OCI-LY7 (cell line): Measurements from ENCODE around the gene FIP1L1. TPM values are rescaled to one million over a fixed set of nuclear protein-coding genes. Genes with fewer than 3 reads are reported as not detected.

ENCODE experiments used
- BruUV-seq: library from RNA; stranded (reverse); fragments of 400-500 nt; replicated peaks from 2 replicates; lab custom pipeline; 2021; lab: Mats Ljungman, UMichigan
- CTCF ChIA-PET: fragments of 300-600 bp; sonication (Branson Sonifier 250); formaldehyde crosslinking; loops from one replicate; lab custom pipeline; 2022; ENCODE audit warnings: antibody characterized with exemption; ENCODE audit not compliant: unreplicated experiment; lab: Charles Lee
- POLR2A ChIA-PET: fragments of 300-600 bp; sonication (Branson Sonifier 250); formaldehyde crosslinking; loops from one replicate; lab custom pipeline; 2022; ENCODE audit warnings: antibody characterized with exemption; lab: Charles Lee
- DNase-seq: peaks from one replicate; pipeline ENCODE4 v3.0.0-alpha.2; 2015; ENCODE audit warnings: low spot score
- H2AFZ ChIP-seq: fragments of 200-600 bp; sonication (generic), shearing (Covaris generic); 2 replicates; pipeline ENCODE4 v1.6.1; 2014; ENCODE audit warnings: mild to moderate bottlenecking, antibody characterized with exemption, low read length, moderate library complexity
- H3K27ac ChIP-seq: fragments of 200-600 bp; sonication (generic); 2 replicates; pipeline ENCODE4 v1.5.1; 2014; ENCODE audit warnings: mixed run types, low read depth, mild to moderate bottlenecking, moderate library complexity, low read length, inconsistent platforms; ENCODE audit not compliant: poor library complexity, severe bottlenecking
- H3K36me3 ChIP-seq: fragments of 200-600 bp; sonication (generic); 2 replicates; pipeline ENCODE4 v1.6.1; 2014; ENCODE audit warnings: mild to moderate bottlenecking, antibody characterized with exemption, low read length, moderate library complexity, mixed read lengths; ENCODE audit not compliant: insufficient read depth
- H3K4me1 ChIP-seq: fragments of 200-600 bp; sonication (generic); 2 replicates; pipeline ENCODE4 v1.5.1; 2014; ENCODE audit warnings: mild to moderate bottlenecking, low read length; ENCODE audit not compliant: insufficient read depth, poor library complexity, severe bottlenecking
- H3K4me2 ChIP-seq: fragments of 200-600 bp; sonication (generic); 2 replicates; pipeline ENCODE4 v1.6.1; 2014; ENCODE audit warnings: mild to moderate bottlenecking, low read length
- H3K4me3 ChIP-seq: fragments of 200-600 bp; sonication (generic); 2 replicates; pipeline ENCODE4 v1.5.1; 2014; ENCODE audit warnings: mild to moderate bottlenecking, low read depth, low read length; ENCODE audit not compliant: poor library complexity, severe bottlenecking
- H3K79me2 ChIP-seq: fragments of 200-600 bp; sonication (generic); 2 replicates; pipeline ENCODE4 v1.6.1; 2016; ENCODE audit warnings: low read depth, mild to moderate bottlenecking, low read length, moderate library complexity, mixed read lengths; ENCODE audit not compliant: insufficient read depth
- H3K9me2 ChIP-seq: fragments of 200-600 bp; sonication (generic); 2 replicates; pipeline ENCODE4 v1.6.1; 2016; ENCODE audit warnings: mild to moderate bottlenecking, low read length, mixed read lengths; ENCODE audit not compliant: insufficient read depth
- H3K9me3 ChIP-seq: fragments of 200-600 bp; sonication (generic); 2 replicates; pipeline ENCODE4 v1.6.1; 2014; ENCODE audit warnings: mild to moderate bottlenecking, mixed run types, low read length, mixed read lengths
- H4K20me1 ChIP-seq: fragments of 200-600 bp; sonication (generic); 2 replicates; pipeline ENCODE4 v1.6.1; 2014; ENCODE audit warnings: mild to moderate bottlenecking, antibody characterized with exemption, low read length, moderate library complexity, mixed read lengths; ENCODE audit not compliant: insufficient read depth
- EZH2phosphoT487 ChIP-seq: fragments of 200-600 bp; sonication (generic); IDR thresholded peaks from 2 replicates; pipeline ENCODE4 v1.6.1; 2018; ENCODE audit warnings: low read depth, borderline replicate concordance, mild to moderate bottlenecking, mixed run types, antibody characterized with exemption, low read length, moderate library complexity, mixed read lengths
- intact Hi-C: fragments of 100-400 bp; cut with micrococcal nuclease; formaldehyde crosslinking; loops from one replicate; pipeline ENCODE4 v1.10.0; 2022; ENCODE audit not compliant: unreplicated experiment
- total RNA-seq, 2 experiments: library from RNA; depleted of rRNA in 1 of 2; stranded (reverse); fragments of >200 nt in 1 of 2; shearing (Covaris generic) in 1 of 2; gene quantifications; 2 replicates each; pipeline ENCODE4 v1.2.3, GENCODE V29; 2014 to 2022
- TF ChIP-seq, protein P1 (sequence below): fragments of 200-600 bp; sonication (generic); conservative IDR thresholded peaks from 2 replicates; pipeline ENCODE4 v1.5.1; 2014; ENCODE audit warnings: mild to moderate bottlenecking, antibody characterized with exemption, low read length, moderate library complexity, mixed read lengths

FIP1L1 gene
- total RNA-seq, 2 experiments from 2014 or later: 73.2 to 86.9 TPM

DNA sequence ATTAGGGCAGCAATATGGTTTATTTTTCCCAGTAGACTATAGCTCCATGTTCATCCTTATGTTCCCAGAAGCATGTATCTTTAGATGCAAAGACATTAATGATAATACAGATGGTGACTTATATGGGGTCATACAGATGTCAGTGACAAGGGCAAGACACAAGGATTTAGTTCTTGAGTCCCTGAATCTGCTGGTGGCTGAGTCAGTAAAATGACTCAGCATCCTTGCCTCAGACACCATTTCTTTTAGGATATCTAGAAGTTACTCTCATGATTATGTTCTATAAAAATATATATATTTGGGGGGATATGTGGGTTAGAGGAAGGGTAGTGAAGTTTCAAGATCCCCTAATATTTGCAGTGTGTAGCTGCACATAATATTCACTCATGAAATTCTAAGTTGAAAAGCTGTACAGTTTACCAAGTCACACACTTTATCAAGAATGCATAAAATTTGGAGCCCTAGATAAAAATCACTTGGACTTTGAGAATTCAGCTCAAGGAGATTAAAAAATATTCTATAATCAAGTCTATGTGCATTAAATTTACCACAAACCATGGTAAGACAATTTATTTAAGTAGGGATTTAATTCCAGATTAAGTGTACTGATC, 111.9 kb downstream of the FIP1L1 start:
- H3K36me3 ChIP-seq: no peaks in the 10 kb centered on the region
- no peaks in the 10 kb centered on the region for H3K9me2 ChIP-seq
- DNase-seq: no peak
- BruUV-seq: no TSS peak
- H3K4me1 ChIP-seq: no peaks in the 10 kb centered on the region
- H2AFZ ChIP-seq: no peak overlapping the region
- no peaks in the 10 kb centered on the region for H4K20me1 ChIP-seq
- H3K79me2 ChIP-seq: no peaks in the 10 kb centered on the region
- no peak overlapping the region for H3K4me3 ChIP-seq
- CTCF ChIA-PET: no interaction called here
- TF ChIP-seq, protein P1, sequence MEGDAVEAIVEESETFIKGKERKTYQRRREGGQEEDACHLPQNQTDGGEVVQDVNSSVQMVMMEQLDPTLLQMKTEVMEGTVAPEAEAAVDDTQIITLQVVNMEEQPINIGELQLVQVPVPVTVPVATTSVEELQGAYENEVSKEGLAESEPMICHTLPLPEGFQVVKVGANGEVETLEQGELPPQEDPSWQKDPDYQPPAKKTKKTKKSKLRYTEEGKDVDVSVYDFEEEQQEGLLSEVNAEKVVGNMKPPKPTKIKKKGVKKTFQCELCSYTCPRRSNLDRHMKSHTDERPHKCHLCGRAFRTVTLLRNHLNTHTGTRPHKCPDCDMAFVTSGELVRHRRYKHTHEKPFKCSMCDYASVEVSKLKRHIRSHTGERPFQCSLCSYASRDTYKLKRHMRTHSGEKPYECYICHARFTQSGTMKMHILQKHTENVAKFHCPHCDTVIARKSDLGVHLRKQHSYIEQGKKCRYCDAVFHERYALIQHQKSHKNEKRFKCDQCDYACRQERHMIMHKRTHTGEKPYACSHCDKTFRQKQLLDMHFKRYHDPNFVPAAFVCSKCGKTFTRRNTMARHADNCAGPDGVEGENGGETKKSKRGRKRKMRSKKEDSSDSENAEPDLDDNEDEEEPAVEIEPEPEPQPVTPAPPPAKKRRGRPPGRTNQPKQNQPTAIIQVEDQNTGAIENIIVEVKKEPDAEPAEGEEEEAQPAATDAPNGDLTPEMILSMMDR: no peak
- no peak for TF ChIP-seq EZH2phosphoT487
- H3K9me3 ChIP-seq: no peaks in the 10 kb centered on the region
- no peak overlapping the region for H3K27ac ChIP-seq
- POLR2A ChIA-PET: interaction anchor here (0.6 to 2.2 kb wide), 2 partner anchors 9 to 12 kb away, joined by 4 to 5 read pairs; no protein-coding TSS in a partner anchor
- intact Hi-C loops: no loop called here
- H3K4me2 ChIP-seq: no peak overlapping the region

DNA sequence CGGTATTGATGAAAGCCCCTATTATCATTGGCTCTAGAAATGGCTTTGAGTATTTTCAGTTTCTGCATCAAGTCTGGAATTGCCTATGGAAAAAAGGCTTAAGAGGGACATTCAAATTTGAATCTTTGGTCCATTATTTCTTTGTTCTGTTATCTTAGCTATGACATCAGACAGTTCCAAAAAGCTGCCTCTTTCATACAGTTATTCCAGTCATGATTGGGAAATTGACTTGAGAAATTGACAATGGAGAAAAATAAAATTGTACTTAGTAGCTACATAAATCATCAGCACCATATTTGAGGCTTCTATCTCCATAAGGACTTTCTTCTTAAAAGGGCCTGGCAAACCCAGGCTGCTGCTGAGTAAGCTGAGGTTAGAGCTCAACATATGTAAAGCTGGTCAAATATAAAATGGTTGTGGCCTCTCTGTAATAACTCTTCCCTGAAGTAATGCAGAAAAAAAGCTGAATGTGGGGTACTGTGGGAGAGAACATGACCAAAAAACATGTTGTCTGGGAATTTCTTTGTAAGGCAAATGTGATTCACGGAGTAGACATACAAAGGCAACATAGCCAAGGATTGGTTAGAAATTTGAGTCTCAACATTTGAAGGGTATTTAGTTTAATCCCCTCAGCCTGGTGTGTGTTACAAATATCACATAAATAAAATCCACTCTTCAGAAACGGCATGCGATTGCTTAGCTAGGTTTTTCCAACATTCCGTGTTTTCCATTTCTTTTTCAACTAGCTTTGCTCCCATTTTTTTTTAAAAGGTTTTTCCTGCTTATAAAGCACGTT, 112.9 kb downstream of the FIP1L1 start:
- intact Hi-C loops: loop anchor here (10.0 kb wide), 1 partner anchor 744 kb away; no protein-coding TSS in a partner anchor
- BruUV-seq: no TSS peak
- CTCF ChIA-PET: no interaction called here

More for the DNA sequence above, 112.9 kb downstream of the FIP1L1 start:
- DNase-seq: no peak
- Histone ChIP-seq H3K4me3 (no peak overlapping the region), H3K27ac (no peak overlapping the region), H3K9me3 (no peaks in the 10 kb centered on the region), H3K36me3 (no peaks in the 10 kb centered on the region), H3K4me2 (no peak overlapping the region), H4K20me1 (no peaks in the 10 kb centered on the region), H2AFZ (no peak overlapping the region), H3K79me2 (no peaks in the 10 kb centered on the region), H3K9me2 (no peaks in the 10 kb centered on the region), H3K4me1 (no peaks in the 10 kb centered on the region)
- POLR2A ChIA-PET: interaction anchor here (0.6 to 2.2 kb wide), 2 partner anchors 13 to 458 kb away, joined by 4 to 5 read pairs; no protein-coding TSS in a partner anchor
- TF ChIP-seq, protein P1: no peak
- no peak for TF ChIP-seq EZH2phosphoT487
